Keratinocyte (primary cell): ENCODE measurements around the gene RPP21. TPM values are rescaled to one million over a fixed set of nuclear protein-coding genes. Genes with fewer than 3 reads are reported as not detected.

Source experiments
- DNase-seq: peaks from one replicate; pipeline ENCODE4 v3.0.0-alpha.2; 2011; ENCODE audit warnings: low read depth, missing footprints, low spot score
- FAIRE-seq: peaks from 2 replicates; lab custom pipeline; 2011; peaks lifted over from hg19 to GRCh38; lab: Jason Lieb, UNC
- H2AFZ ChIP-seq: 2 replicates; pipeline ENCODE4 v1.6.0; 2012; ENCODE audit warnings: low read length, control low read depth, inconsistent platforms; ENCODE audit not compliant: control insufficient read depth
- H3K27ac ChIP-seq: 2 replicates; pipeline ENCODE4 v1.5.1; 2011; ENCODE audit warnings: low read length; ENCODE audit not compliant: control insufficient read depth, insufficient read depth
- H3K27me3 ChIP-seq: 3 replicates; pipeline ENCODE4 v1.6.0; 2011; ENCODE audit warnings: low read length; ENCODE audit not compliant: control insufficient read depth, insufficient read depth; ENCODE audit errors: extremely low read depth
- H3K36me3 ChIP-seq, 2 experiments: 2 replicates in 1 of 2; 3 replicates in 1 of 2; pipeline ENCODE4 v1.5.1; 2011; ENCODE audit warnings: low read length in 2 of 2, mild to moderate bottlenecking in 1 of 2; ENCODE audit not compliant: control insufficient read depth in 2 of 2, insufficient read depth in 2 of 2; ENCODE audit errors: extremely low read depth in 1 of 2
- H3K4me1 ChIP-seq: 3 replicates; pipeline ENCODE4 v1.5.1; 2011; ENCODE audit warnings: low read length; ENCODE audit not compliant: control insufficient read depth, insufficient read depth; ENCODE audit errors: extremely low read depth
- H3K4me2 ChIP-seq: 3 replicates; pipeline ENCODE4 v1.6.0; 2011; ENCODE audit warnings: low read depth, low read length; ENCODE audit not compliant: control insufficient read depth, insufficient read depth; ENCODE audit errors: extremely low read depth
- H3K4me3 ChIP-seq, 3 experiments: fragments of 200-600 bp in 1 of 3; sonication (generic) in 1 of 3; 2 replicates in 2 of 3; 3 replicates in 1 of 3; pipeline ENCODE4 v1.5.1; 2011 to 2016; ENCODE audit warnings: low read length in 3 of 3, mild to moderate bottlenecking in 3 of 3, control low read depth in 2 of 3, inconsistent platforms in 1 of 3, low read depth in 1 of 3, mixed read lengths in 1 of 3, mixed run types in 1 of 3, moderate library complexity in 1 of 3; ENCODE audit not compliant: control insufficient read depth in 2 of 3, insufficient read depth in 2 of 3; ENCODE audit errors: extremely low read depth in 1 of 3
- H3K79me2 ChIP-seq: 2 replicates; pipeline ENCODE4 v1.6.0; 2012; ENCODE audit warnings: low read length; ENCODE audit not compliant: control insufficient read depth, insufficient read depth
- H3K9ac ChIP-seq: 3 replicates; pipeline ENCODE4 v1.6.0; 2011; ENCODE audit warnings: low read length; ENCODE audit not compliant: control insufficient read depth, insufficient read depth; ENCODE audit errors: extremely low read depth
- H3K9me1 ChIP-seq: 3 replicates; pipeline ENCODE4 v1.6.0; 2011; ENCODE audit warnings: low read length; ENCODE audit not compliant: control insufficient read depth, insufficient read depth; ENCODE audit errors: extremely low read depth
- H3K9me3 ChIP-seq: 2 replicates; pipeline ENCODE4 v1.5.1; 2012; ENCODE audit warnings: low read depth, low read length; ENCODE audit not compliant: control insufficient read depth
- H4K20me1 ChIP-seq: 3 replicates; pipeline ENCODE4 v1.6.0; 2011; ENCODE audit warnings: low read length; ENCODE audit not compliant: control insufficient read depth, insufficient read depth; ENCODE audit errors: extremely low read depth
- EZH2 ChIP-seq: IDR thresholded peaks from one replicate; pipeline ENCODE4 v1.6.1; 2012; ENCODE audit warnings: inconsistent platforms, mild to moderate bottlenecking, low read length, moderate library complexity
- dilution Hi-C: fragments of 300-500 bp; cut with MboI; formaldehyde crosslinking; loops from one replicate; pipeline ENCODE4 v1.7.0; 2020; ENCODE audit warnings: low sequenced_read_pairs; ENCODE audit not compliant: extremely low pct_ligation_motif_present
- polyA plus RNA-seq, 5 experiments: library from polyadenylated mRNA; depleted of rRNA in 3 of 5; stranded (reverse) in 3 of 5; stranded (forward) in 1 of 5; unstranded in 1 of 5; fragments of >200 nt; gene quantifications; 1 replicate in 1 of 5; 2 replicates in 3 of 5; 3 replicates in 1 of 5; pipeline versions ENCODE4 v1.2.1 to v1.2.3, GENCODE V29; 2011 to 2012; ENCODE audit warnings: missing spikeins in 2 of 5, low read depth in 1 of 5, low replicate concordance in 1 of 5
- TF ChIP-seq, protein P1 (sequence below), 3 experiments: IDR thresholded peaks in 1 of 3; conservative IDR thresholded peaks in 1 of 3; optimal IDR thresholded peaks in 1 of 3; 2 replicates in 2 of 3; 3 replicates in 1 of 3; pipeline versions ENCODE3 to v1.5.1; 2011; ENCODE audit warnings: low read length in 3 of 3, mild to moderate bottlenecking in 3 of 3, moderate library complexity in 2 of 3, control low read depth in 1 of 3, inconsistent platforms in 1 of 3; ENCODE audit not compliant: insufficient read depth in 2 of 3; ENCODE audit errors: extremely low read depth in 1 of 3

Gene RPP21
- polyA plus RNA-seq, 1 donor (not counting 4 experiments of a cell fraction or from before 2014, with no cell fraction given) = 25.7 TPM

DNA sequence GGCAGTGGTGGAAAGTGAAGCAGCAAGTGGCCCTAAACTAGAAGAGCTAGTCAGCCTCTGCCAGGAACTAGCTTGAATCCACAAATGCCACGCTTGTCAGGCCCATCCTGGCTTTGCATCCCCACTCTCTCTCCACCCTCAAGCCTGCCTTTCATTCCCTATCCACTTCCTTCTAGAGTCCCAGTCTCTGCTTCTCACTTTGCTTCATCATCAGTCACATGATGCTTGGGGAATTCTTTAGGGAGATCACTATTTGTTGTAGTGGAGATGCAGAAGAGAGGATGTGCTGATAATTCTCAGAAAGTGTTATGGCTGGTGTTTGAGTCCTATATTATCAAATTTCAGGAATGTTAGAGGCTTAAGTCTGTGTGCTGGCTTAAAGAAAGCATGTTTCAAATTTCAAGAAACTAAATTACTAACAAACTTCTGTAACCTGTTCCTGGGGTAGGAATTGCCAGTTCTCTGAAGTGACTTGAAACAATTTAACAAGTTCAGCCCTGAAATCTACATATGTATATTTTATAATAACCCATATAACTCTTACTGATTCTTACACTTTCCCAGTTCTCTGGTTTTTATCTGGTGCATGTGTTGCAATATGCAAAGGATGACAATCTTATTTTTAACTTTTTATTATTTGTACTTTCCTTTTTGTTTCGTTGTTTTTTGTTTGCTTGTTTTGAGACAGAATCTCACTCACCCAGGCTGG, 10.7 kb upstream of the RPP21 start:
- Histone ChIP-seq H3K9ac (no peak overlapping the region), H3K4me3 (no peak overlapping the region), H3K36me3 (peaks cover 18 to 33% of the 10 kb centered on the region in 2 experiments), H3K27ac (no peak overlapping the region), H3K4me2 (no peak overlapping the region), H2AFZ (no peak overlapping the region), H3K9me3 (no peaks in the 10 kb centered on the region), H3K9me1 (no peaks in the 10 kb centered on the region), H4K20me1 (no peaks in the 10 kb centered on the region), H3K4me1 (no peaks in the 10 kb centered on the region), H3K79me2 (no peaks in the 10 kb centered on the region), H3K27me3 (no peaks in the 10 kb centered on the region)
- TF ChIP-seq, protein P1, sequence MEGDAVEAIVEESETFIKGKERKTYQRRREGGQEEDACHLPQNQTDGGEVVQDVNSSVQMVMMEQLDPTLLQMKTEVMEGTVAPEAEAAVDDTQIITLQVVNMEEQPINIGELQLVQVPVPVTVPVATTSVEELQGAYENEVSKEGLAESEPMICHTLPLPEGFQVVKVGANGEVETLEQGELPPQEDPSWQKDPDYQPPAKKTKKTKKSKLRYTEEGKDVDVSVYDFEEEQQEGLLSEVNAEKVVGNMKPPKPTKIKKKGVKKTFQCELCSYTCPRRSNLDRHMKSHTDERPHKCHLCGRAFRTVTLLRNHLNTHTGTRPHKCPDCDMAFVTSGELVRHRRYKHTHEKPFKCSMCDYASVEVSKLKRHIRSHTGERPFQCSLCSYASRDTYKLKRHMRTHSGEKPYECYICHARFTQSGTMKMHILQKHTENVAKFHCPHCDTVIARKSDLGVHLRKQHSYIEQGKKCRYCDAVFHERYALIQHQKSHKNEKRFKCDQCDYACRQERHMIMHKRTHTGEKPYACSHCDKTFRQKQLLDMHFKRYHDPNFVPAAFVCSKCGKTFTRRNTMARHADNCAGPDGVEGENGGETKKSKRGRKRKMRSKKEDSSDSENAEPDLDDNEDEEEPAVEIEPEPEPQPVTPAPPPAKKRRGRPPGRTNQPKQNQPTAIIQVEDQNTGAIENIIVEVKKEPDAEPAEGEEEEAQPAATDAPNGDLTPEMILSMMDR (optimal IDR thresholded peaks at IDR 0.05 in 1 of 3, IDR thresholded peaks at IDR 0.05 in 1 of 3, conservative IDR thresholded peaks at IDR 0.05 in 1 of 3; ENCODE audit: extremely low read depth in 1 of 3, insufficient read depth in 2 of 3, low read length in 3 of 3) = no peak
- TF ChIP-seq EZH2 = no peak
- DNase-seq (no peak), FAIRE-seq (no peak)
- dilution Hi-C loops = loop anchor here (25.0 kb wide), 1 partner anchor 97 kb away; no protein-coding TSS in a partner anchor

DNA sequence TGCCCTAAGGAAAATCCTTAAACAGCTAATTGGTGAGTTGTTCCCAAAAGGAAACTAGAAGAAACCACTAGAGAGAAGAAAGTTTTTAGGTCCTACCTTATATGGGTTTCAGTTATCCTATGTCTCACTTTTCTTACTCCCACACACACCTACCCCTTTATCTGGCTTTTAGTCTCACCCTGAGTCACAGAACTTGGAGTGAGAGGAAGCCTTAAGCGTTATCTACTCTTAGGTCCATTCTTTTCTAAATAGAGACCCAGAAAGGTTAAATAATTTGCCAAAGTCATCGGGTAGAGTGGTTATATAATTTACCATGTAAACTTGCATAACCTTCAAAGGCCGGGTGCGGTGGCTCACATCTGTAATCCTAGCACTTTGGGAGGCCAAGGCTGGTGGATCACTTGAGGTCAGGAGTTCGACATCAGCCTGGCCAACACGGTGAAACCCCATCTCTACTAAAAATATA, 4.3 kb upstream of the RPP21 start:
- Histone ChIP-seq H3K36me3 (peaks cover 9 to 19% of the 10 kb centered on the region in 2 experiments), H3K27ac (no peak overlapping the region), H3K4me2 (no peak overlapping the region), H3K4me3 (no peak overlapping the region), H3K4me1 (peaks cover 3% of the 10 kb centered on the region), H4K20me1 (no peaks in the 10 kb centered on the region), H3K9me1 (no peaks in the 10 kb centered on the region), H3K9ac (no peak overlapping the region), H2AFZ (no peak overlapping the region), H3K79me2 (no peaks in the 10 kb centered on the region), H3K9me3 (no peaks in the 10 kb centered on the region), H3K27me3 (no peaks in the 10 kb centered on the region)
- no peak for DNase-seq
- FAIRE-seq = no peak
- dilution Hi-C loops = loop anchor here (25.0 kb wide), 1 partner anchor 103 kb away; no protein-coding TSS in a partner anchor
- TF ChIP-seq, protein P1 (optimal IDR thresholded peaks at IDR 0.05 in 1 of 3, IDR thresholded peaks at IDR 0.05 in 1 of 3, conservative IDR thresholded peaks at IDR 0.05 in 1 of 3; ENCODE audit: extremely low read depth in 1 of 3, insufficient read depth in 2 of 3, low read length in 3 of 3) = no peak
- TF ChIP-seq EZH2 = no peak
